GM23338 (cell line): ENCODE data around the gene MOV10. TPM values are rescaled to one million over a fixed set of nuclear protein-coding genes. Genes with fewer than 3 reads are reported as not detected.

ENCODE experiments used
- ATAC-seq: fragments of 200-7000 bp; cut with Tn5 transposase; 3 replicates; pipeline ENCODE4 v1.9.1; 2020
- DNase-seq: peaks from one replicate; pipeline ENCODE4 v3.0.0-alpha.2; 2015; ENCODE audit warnings: low spot score
- H2AFZ ChIP-seq: fragments of 200-600 bp; sonication (generic); 2 replicates; pipeline ENCODE4 v1.8.0; 2016; ENCODE audit warnings: antibody characterized with exemption, mild to moderate bottlenecking, moderate library complexity
- H3F3A ChIP-seq: fragments of 200-600 bp; sonication (generic); replicated peaks from 2 replicates; pipeline ENCODE4 v1.8.0; 2017; ENCODE audit warnings: antibody characterized with exemption, mixed run types, low read depth
- H3K27ac ChIP-seq: fragments of 200-600 bp; sonication (generic); 2 replicates; pipeline ENCODE4 v1.6.1; 2016; ENCODE audit warnings: low read depth
- H3K27me3 ChIP-seq: fragments of 200-600 bp; sonication (generic); 2 replicates; pipeline ENCODE4 v1.8.0; 2016; ENCODE audit warnings: mild to moderate bottlenecking, mixed run types, moderate library complexity; ENCODE audit not compliant: insufficient read depth
- H3K36me3 ChIP-seq: fragments of 200-600 bp; sonication (generic); 2 replicates; pipeline ENCODE4 v1.8.0; 2016; ENCODE audit warnings: mild to moderate bottlenecking; ENCODE audit not compliant: insufficient read depth
- H3K4me1 ChIP-seq: fragments of 200-600 bp; sonication (generic); 2 replicates; pipeline ENCODE4 v1.8.0; 2016; ENCODE audit warnings: mild to moderate bottlenecking, moderate library complexity; ENCODE audit not compliant: insufficient read depth
- H3K4me2 ChIP-seq: fragments of 200-600 bp; sonication (generic); 2 replicates; pipeline ENCODE4 v1.7.1; 2017; ENCODE audit warnings: mixed run types
- H3K4me3 ChIP-seq: fragments of 200-600 bp; sonication (generic); 2 replicates; pipeline ENCODE4 v1.6.1; 2016; ENCODE audit warnings: mixed run types
- H3K79me2 ChIP-seq: fragments of 200-600 bp; sonication (generic); replicated peaks from 2 replicates; pipeline ENCODE4 v1.8.0; 2017; ENCODE audit warnings: mild to moderate bottlenecking; ENCODE audit not compliant: insufficient read depth
- H3K9me2 ChIP-seq: fragments of 200-600 bp; sonication (generic); 2 replicates; pipeline ENCODE4 v1.8.0; 2017; ENCODE audit not compliant: insufficient read depth
- H4K20me1 ChIP-seq: fragments of 200-600 bp; sonication (generic); replicated peaks from 2 replicates; pipeline ENCODE4 v1.8.0; 2017; ENCODE audit warnings: mild to moderate bottlenecking; ENCODE audit not compliant: insufficient read depth
- H3K27ac Mint-ChIP-seq: 2 replicates; pipeline ENCODE4 v1.8.0; 2020; ENCODE audit warnings: inconsistent platforms, mild to moderate bottlenecking, moderate library complexity, mixed read lengths
- H3K27me3 Mint-ChIP-seq: 3 replicates; pipeline ENCODE4 v1.8.0; 2022; ENCODE audit warnings: low read depth, mild to moderate bottlenecking, moderate library complexity, mixed read lengths, inconsistent platforms; ENCODE audit not compliant: insufficient read depth, poor library complexity
- H3K36me3 Mint-ChIP-seq: 3 replicates; pipeline ENCODE4 v1.8.0; 2021; ENCODE audit warnings: low read depth, mild to moderate bottlenecking, inconsistent platforms, moderate library complexity, mixed read lengths
- H3K4me1 Mint-ChIP-seq: 3 replicates; pipeline ENCODE4 v1.8.0; 2020; ENCODE audit warnings: mild to moderate bottlenecking, inconsistent platforms, mixed read lengths
- H3K4me3 Mint-ChIP-seq: 3 replicates; pipeline ENCODE4 v1.8.0; 2021; ENCODE audit warnings: moderate library complexity, mild to moderate bottlenecking, inconsistent platforms, mixed read lengths
- H3K9me3 Mint-ChIP-seq: 3 replicates; pipeline ENCODE4 v1.8.0; 2020; ENCODE audit warnings: moderate library complexity, mild to moderate bottlenecking, inconsistent platforms, mixed read lengths
- CREB1 ChIP-seq: fragments of 250-450 bp; sonication (Bioruptor Pico); IDR thresholded peaks from 2 replicates; pipeline ENCODE4 v1.5.0; 2020; ENCODE audit warnings: low read depth, mild to moderate bottlenecking, moderate library complexity
- CTCF ChIP-seq, 2 experiments: fragments of 200-600 bp in 1 of 2; sonication (generic) in 1 of 2; conservative IDR thresholded peaks; 2 replicates each; pipeline versions ENCODE4 v1.5.1 to v1.6.1; 2016 to 2017; ENCODE audit warnings: antibody characterized with exemption in 2 of 2, low read depth in 2 of 2, mild to moderate bottlenecking in 2 of 2, moderate library complexity in 1 of 2
- EZH2 ChIP-seq: fragments of 200-600 bp; sonication (generic); IDR thresholded peaks from one replicate; pipeline ENCODE4 v1.8.0; 2017; ENCODE audit warnings: antibody characterized with exemption, mild to moderate bottlenecking, low read depth; ENCODE audit not compliant: unreplicated experiment
- JUNB ChIP-seq: IDR thresholded peaks from one replicate; pipeline ENCODE4 v1.6.1; 2016; ENCODE audit warnings: antibody characterized with exemption; ENCODE audit not compliant: unreplicated experiment
- NANOG ChIP-seq: IDR thresholded peaks from 2 replicates; pipeline ENCODE4 v1.6.1; 2016; ENCODE audit warnings: antibody characterized with exemption, borderline replicate concordance
- POLR2AphosphoS5 ChIP-seq: IDR thresholded peaks from 2 replicates; pipeline ENCODE4 v1.6.1; 2016; ENCODE audit warnings: antibody characterized with exemption, low read depth
- STAT1 ChIP-seq: IDR thresholded peaks from one replicate; pipeline ENCODE4 v1.6.1; 2016; ENCODE audit warnings: antibody characterized with exemption; ENCODE audit not compliant: unreplicated experiment
- ZNF114 ChIP-seq: fragments of 250-450 bp; sonication (Bioruptor Pico); IDR thresholded peaks from 2 replicates; pipeline ENCODE4 v1.5.0; 2020; ENCODE audit warnings: mild to moderate bottlenecking, moderate library complexity
- ZNF331 ChIP-seq: fragments of 250-450 bp; sonication (Bioruptor Pico); IDR thresholded peaks from 2 replicates; pipeline ENCODE4 v1.5.0; 2020; ENCODE audit warnings: low read depth, mild to moderate bottlenecking, moderate library complexity
- polyA plus RNA-seq: library from polyadenylated mRNA; unstranded; fragments of >200 nt; fragmentation: Nextera tagmentation; extraction: Ambion mirVana; gene quantifications from 2 replicates; pipeline ENCODE4 v1.2.1, GENCODE V29; 2016
- total RNA-seq: library from RNA; depleted of rRNA; stranded (reverse); fragments of >200 nt; shearing (Covaris generic); gene quantifications from 2 replicates; pipeline ENCODE4 v1.2.3, GENCODE V29; 2014

The MOV10 gene
- total and polyA plus RNA-seq, 2 experiments from 2014 or later, result 53.6 to 77.6 TPM

GRCh38 chr1:112735752-112736151 lies 61.3 kb downstream of the MOV10 start (continued):
- TF ChIP-seq CTCF (conservative IDR thresholded peaks at IDR 0.05; ENCODE audit: low read depth in 2 of 2) (no peak), CREB1 (CRISPR knock-in tag) (no peak), NANOG (no peak), STAT1 (no peak), JUNB (no peak), ZNF114 (CRISPR knock-in tag) (no peak), POLR2AphosphoS5 (no peak), EZH2 (no peak)

GRCh38 chr1:112737573-112737972 lies 63.1 kb downstream of the MOV10 start:
- H3K9me2 ChIP-seq, result no peaks in the 10 kb centered on the region
- Mint-ChIP-seq H3K4me1 (no peaks in the 10 kb centered on the region), H3K4me3 (no peak overlapping the region), H3K27me3 (peaks cover 7% of the 10 kb centered on the region), H3K36me3 (peaks cover 2% of the 10 kb centered on the region; the same call in 2 of the 3 replicates), H3K27ac (no peak overlapping the region), H3K9me3 (peaks cover 2% of the 10 kb centered on the region; the same call in 1 of the 3 replicates)
- no peak overlapping the region for H3K4me2 ChIP-seq
- H2AFZ ChIP-seq, result no peak overlapping the region
- no peaks in the 10 kb centered on the region for H3K36me3 ChIP-seq
- ATAC-seq (no peak), DNase-seq (no peak)
- peak; percentile 20 to 57; a peak in 3 of 4 replicates for TF ChIP-seq CTCF (conservative IDR thresholded peaks at IDR 0.05; ENCODE audit: low read depth in 2 of 2)
- TF ChIP-seq ZNF331 (CRISPR knock-in tag), result no peak
- TF ChIP-seq NANOG, result no peak
- no peak for TF ChIP-seq EZH2
- H4K20me1 ChIP-seq, result no peaks in the 10 kb centered on the region
- H3K27ac ChIP-seq, result no peak overlapping the region
- H3F3A ChIP-seq, result 0 out of 2 replicates have a peak, but pooled peaks cover 3% of the 10 kb centered on the region
- peaks cover 23% of the 10 kb centered on the region for H3K27me3 ChIP-seq
- no peak overlapping the region for H3K4me3 ChIP-seq
- no peaks in the 10 kb centered on the region for H3K79me2 ChIP-seq
- 0 out of 2 replicates have a peak, but pooled peaks cover 4% of the 10 kb centered on the region for H3K4me1 ChIP-seq
